ENCODE data around the gene MS4A4E. TPM values are rescaled to one million over a fixed set of nuclear protein-coding genes. Genes with fewer than 3 reads are reported as not detected.
"Not testable (repeated sequence)": the region's sequence is repeated elsewhere in the genome, so short reads cannot be mapped to it uniquely, and the experiment has no call there.

MS4A4E gene
- total RNA-seq, 1 donor from 2014 or later, result not detected

DNA sequence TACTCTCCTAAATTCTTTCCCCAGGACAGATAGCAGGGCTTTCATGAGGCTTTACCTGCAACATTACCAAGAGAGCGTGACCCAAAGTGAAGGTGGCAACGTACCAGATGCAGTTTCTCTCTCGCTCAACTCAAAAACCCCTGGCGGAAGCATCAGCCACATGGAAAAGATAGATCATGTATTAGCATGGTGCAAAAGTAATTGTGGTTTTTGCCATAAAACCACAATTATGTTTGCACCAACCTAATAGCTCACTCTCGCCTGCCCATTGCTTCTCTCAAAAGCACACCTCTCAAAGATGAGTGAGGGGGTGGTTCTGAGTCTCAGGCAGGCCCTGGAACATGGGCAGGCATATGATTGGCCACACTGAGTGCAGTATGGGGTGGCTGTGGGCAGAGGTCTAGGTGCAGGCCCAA is 67.1 kb downstream of the MS4A4E start:
- no peak for DNase-seq (ENCODE audit: low read depth)

DNA sequence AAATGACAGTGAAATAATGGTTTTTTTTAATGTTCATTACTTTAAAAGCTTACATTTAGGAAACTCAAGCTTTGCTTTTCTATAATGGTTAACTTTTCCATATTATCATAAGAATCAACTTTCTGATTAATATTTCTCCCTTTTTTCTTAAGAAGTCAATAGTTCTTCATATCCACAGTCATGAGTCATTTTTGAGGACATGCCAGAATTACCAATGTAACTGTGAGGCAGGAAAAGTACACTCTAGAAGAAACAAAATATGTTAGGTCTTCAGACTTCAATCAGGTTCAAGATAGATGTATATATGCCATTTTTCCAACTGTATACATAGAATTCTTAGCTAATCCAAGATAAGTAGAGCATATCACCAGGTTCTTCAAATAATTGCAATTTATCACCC is 70.9 kb downstream of the MS4A4E start:
- DNase-seq (ENCODE audit: low read depth), result no peak

- DNase-seq (ENCODE audit: low read depth), result no peak
Measured at GRCh38 chr11:60170566-60170965, 72.4 kb downstream of the MS4A4E start.

DNA sequence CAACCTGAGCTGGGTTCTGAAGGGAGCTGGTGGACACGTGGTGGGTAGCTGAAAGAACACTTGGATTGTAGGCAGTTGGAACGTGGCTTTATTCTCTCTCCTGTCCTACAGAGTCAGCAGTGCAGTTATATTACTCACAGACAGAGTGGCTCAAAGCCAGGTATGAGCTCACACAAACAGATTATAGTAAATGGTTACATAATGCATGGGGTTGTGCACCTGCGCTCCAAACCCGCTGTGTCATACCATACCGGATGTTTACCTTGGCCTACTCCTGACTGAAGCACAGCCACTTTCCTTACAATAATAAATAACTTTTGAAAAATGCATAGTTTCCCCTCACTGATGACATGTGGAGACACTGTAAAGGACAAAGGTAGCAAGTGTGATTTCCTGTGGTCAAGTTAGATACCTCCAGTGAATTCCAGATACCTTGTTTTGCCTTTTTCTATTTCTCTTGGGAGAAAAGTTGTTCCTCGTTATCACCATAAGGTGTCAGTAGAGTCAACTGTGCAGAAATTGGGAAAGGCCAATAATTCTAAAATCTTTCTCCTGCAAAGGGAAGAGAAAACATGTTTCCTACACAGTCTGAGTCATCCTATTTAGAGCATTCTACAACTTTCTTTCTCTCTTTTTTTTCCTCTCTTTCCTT is 73.5 kb downstream of the MS4A4E start:
- no peak for DNase-seq (ENCODE audit: low read depth)

GRCh38 chr11:60168306-60168705 is 74.6 kb downstream of the MS4A4E start:
- DNase-seq (ENCODE audit: low read depth), result no peak

- no peak for DNase-seq (ENCODE audit: low read depth)
Measured at GRCh38 chr11:60165951-60166350, 77.0 kb downstream of the MS4A4E start.

GRCh38 chr11:60165538-60165937 is 77.4 kb downstream of the MS4A4E start:
- DNase-seq (ENCODE audit: low read depth), result peak; percentile 4

DNA sequence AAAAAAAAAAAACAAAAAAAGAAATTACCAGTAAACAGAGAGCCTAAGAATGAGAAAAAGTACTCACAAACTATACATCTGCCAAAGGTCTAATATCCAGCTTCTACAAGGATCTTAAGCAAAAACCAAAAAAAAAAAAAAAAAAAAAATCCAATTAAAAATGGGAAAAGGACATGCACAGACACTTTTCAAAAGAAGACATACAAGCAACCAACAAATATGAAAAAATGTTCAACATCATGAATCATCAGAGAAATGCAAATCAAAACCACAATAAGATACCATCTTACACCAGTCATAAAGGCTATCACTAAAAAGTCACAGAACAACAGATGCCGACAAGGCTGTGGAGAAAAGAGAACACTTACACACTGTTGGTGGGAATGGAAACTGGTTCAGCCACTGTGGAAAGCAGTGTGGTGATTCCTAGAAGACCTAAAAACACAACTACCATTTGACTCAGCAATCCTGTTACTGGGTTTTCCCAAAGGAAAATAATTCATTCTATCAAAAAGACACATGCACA is 78.3 kb downstream of the MS4A4E start:
- no peak for DNase-seq (ENCODE audit: low read depth)

GRCh38 chr11:60161766-60162165 is 81.2 kb downstream of the MS4A4E start:
- no peak for DNase-seq (ENCODE audit: low read depth)

DNA sequence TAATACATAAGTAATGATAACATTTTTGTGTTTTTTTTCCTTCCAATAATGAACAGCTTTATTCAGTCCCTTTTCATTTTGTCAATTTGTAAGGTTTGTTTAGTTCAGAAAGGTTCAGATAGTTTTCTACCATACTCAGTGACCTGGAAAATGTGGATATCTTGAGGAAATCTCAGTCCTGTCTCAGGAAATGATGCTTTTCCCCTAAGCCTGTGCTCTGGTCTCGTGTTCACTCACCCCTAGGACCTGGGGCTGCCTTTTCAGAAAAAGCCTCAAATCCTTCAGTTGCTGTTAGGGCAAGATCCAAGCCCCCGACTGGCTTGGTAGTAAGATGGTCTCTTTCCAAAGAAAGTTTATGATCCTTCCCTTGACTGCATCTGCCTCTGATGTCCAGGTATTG is 81.8 kb downstream of the MS4A4E start:
- no peak for DNase-seq (ENCODE audit: low read depth)

- no peak for DNase-seq (ENCODE audit: low read depth)
Measured at GRCh38 chr11:60159868-60160267, 83.1 kb downstream of the MS4A4E start.

DNA sequence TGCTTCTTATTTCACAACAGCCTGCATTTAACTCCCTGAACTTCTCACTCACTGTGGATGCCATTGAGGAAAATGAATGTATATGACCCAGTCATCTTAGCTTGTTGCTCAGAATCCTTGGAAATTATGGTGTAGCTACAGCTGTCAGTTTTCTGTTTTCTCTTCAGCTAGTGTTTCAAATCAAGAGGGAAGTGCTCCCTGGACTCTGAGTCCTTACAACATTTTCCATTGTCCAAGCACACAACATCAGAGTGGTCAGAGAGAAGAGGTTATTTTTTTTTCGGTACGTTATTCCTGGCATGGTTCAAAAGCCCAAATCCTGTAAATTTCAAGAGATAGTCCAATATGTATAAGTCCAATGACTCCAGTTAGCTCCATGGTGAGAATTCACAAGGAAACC is 83.7 kb downstream of the MS4A4E start:
- DNase-seq (ENCODE audit: low read depth), result no peak

DNA sequence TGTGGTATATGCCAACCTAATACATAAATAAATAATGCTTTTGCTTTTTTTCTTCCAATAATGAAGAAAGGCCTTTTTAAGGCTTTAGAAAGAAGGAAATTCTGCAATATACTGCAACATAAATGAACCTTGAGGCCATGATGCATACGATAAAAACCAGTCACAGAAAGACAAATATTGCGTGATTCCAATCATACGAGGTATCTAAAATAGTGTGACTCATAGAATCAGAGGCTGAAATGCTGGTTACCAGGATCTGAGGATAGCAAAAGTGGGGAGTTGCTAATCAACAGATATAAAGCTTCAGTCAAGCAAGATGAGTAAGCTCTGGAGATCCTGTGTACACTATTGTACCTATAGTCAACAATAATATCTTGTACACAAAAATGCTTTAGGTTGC is 84.3 kb downstream of the MS4A4E start:
- DNase-seq (ENCODE audit: low read depth), result peak; percentile 3

DNA sequence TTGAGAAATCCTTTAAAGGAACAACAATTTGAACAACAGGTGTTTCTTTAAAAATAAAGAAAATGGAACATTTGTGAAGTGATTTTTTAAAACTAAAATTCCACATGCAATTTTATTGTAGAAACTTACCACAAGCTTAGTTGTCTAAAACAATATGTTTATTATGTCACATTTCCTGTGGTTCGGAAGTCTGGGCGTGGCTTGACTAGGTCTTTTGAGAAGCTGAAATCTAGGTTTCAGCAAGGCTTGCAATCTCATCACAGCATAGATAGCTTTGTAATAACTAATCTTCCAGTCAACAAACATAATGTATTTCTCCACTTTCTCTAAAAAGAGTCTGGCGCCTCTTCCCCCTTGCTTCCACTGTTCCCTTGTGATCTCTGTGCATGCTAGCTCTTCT is 87.0 kb downstream of the MS4A4E start:
- DNase-seq (ENCODE audit: low read depth), result no peak

DNA sequence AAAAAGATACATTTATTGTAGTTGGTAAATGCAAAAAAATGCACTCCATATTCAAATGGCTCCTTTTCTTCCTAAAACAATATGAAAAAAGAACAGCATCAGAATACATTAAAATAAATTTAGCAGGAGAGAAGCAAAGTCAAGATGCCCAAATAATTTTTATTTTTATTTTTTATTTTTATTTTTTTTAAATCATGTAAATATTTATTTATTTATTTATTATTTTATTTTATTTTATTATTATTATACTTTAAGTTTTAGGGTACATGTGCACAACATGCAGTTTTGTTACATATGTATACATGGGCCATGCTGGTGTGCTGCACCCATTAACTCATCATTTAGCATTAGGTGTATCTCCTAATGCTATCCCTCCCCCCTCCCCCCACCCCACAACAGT is 90.2 kb downstream of the MS4A4E start:
- not testable (repeated sequence) for DNase-seq (ENCODE audit: low read depth)

GRCh38 chr11:60150279-60150678 is 92.7 kb downstream of the MS4A4E start:
- no peak for DNase-seq (ENCODE audit: low read depth)

Small RNA genes within 50 kb of the gene (microRNA-seq; reads per million reads assigned to microRNA genes)
- not detected for gene MIR6503

Other genes with a start within 250 kb of the MS4A4E start
- gene OOSP4B, start 226.0 kb downstream of the MS4A4E start, total RNA-seq, result not detected in 2 replicates
- not detected in 2 replicates for gene OOSP2, start 202.7 kb downstream of the MS4A4E start, total RNA-seq
- gene MS4A3, start 186.5 kb downstream of the MS4A4E start, total RNA-seq, result not detected in 2 replicates
- gene MS4A2, start 154.5 kb downstream of the MS4A4E start, total RNA-seq, result not detected in 2 replicates
- not detected in 2 replicates for gene MS4A6A, start 60.1 kb downstream of the MS4A4E start, total RNA-seq
- gene MS4A4A, start 37.5 kb upstream of the MS4A4E start, total RNA-seq, result not detected in 2 replicates
- not detected in 2 replicates for gene MS4A6E, start 84.1 kb upstream of the MS4A4E start, total RNA-seq
- gene MS4A7, start 135.4 kb upstream of the MS4A4E start, total RNA-seq, result not detected in 2 replicates
- not detected in 2 replicates for gene MS4A14, start 153.3 kb upstream of the MS4A4E start, total RNA-seq
- not detected in 2 replicates for gene MS4A5, start 186.4 kb upstream of the MS4A4E start, total RNA-seq
- not detected in 2 replicates for gene MS4A1, start 212.7 kb upstream of the MS4A4E start, total RNA-seq
- gene MS4A12, start 249.6 kb upstream of the MS4A4E start, total RNA-seq, result 0.19 TPM in 1 of 2 replicates, not detected in the other